Measurements from ENCODE around the gene L3MBTL4.

- no peak for TF ChIP-seq MEF2A (IDR thresholded peaks at IDR 0.05; ENCODE audit: insufficient read depth, low read depth, low read length)
- no peak for TF ChIP-seq CTCF (IDR thresholded peaks at IDR 0.05 in 2 of 3, conservative IDR thresholded peaks at IDR 0.05 in 1 of 3; ENCODE audit: control insufficient read depth in 2 of 3, extremely low read depth in 1 of 3, insufficient read depth in 1 of 3, low read depth in 3 of 3, low read length in 3 of 3)
- TF ChIP-seq ZNF24 (IDR thresholded peaks at IDR 0.05): no peak
- no peak for TF ChIP-seq EP300 (IDR thresholded peaks at IDR 0.05; ENCODE audit: borderline replicate concordance in 1 of 2, control insufficient read depth in 1 of 2, low read depth in 2 of 2, low read length in 2 of 2)
- TF ChIP-seq POLR2A (IDR thresholded peaks at IDR 0.05; ENCODE audit: low read depth, low read length): no peak
- no peak for TF ChIP-seq NR2C2 (IDR thresholded peaks at IDR 0.05; ENCODE audit: borderline replicate concordance, control insufficient read depth, insufficient read length, low read depth)
- no peak for TF ChIP-seq ETV6 (conservative IDR thresholded peaks at IDR 0.05 in 1 of 2, IDR thresholded peaks at IDR 0.05 in 1 of 2; ENCODE audit: borderline replicate concordance in 1 of 2, low read depth in 1 of 2)
- TF ChIP-seq ZNF217 (IDR thresholded peaks at IDR 0.05): no peak
- no peak for TF ChIP-seq EZH2 (IDR thresholded peaks at IDR 0.05; ENCODE audit: borderline replicate concordance, control insufficient read depth, low read depth, low read length)
- TF ChIP-seq CHD2 (IDR thresholded peaks at IDR 0.05; ENCODE audit: borderline replicate concordance, low read depth, low read length): no peak
- TF ChIP-seq, protein P1, sequence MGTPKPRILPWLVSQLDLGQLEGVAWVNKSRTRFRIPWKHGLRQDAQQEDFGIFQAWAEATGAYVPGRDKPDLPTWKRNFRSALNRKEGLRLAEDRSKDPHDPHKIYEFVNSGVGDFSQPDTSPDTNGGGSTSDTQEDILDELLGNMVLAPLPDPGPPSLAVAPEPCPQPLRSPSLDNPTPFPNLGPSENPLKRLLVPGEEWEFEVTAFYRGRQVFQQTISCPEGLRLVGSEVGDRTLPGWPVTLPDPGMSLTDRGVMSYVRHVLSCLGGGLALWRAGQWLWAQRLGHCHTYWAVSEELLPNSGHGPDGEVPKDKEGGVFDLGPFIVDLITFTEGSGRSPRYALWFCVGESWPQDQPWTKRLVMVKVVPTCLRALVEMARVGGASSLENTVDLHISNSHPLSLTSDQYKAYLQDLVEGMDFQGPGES (IDR thresholded peaks at IDR 0.05): no peak
These were observed 207.6 kb downstream of the L3MBTL4 start for GRCh38 chr18:6207116-6207515.
